ENCODE data around the gene BANF2. TPM values are rescaled to one million over a fixed set of nuclear protein-coding genes. Genes with fewer than 3 reads are reported as not detected.

The BANF2 gene
- total and polyA plus RNA-seq, 10 of the 15 experiments (the other 5 are each of a cell fraction or from before 2014, with no cell fraction given), result not detected

- TF ChIP-seq CUX1 (IDR thresholded peaks at IDR 0.05; ENCODE audit: insufficient replicate concordance, low read depth, low read length) (no peak), POU2F2 (IDR thresholded peaks at IDR 0.05; ENCODE audit: borderline replicate concordance, low read depth, low read length) (no peak), NFIC (IDR thresholded peaks at IDR 0.05; ENCODE audit: low read depth, low read length) (no peak), POLR2AphosphoS5 (IDR thresholded peaks at IDR 0.05; ENCODE audit: low read length) (no peak), RAD21 (IDR thresholded peaks at IDR 0.05; ENCODE audit: insufficient read depth, low read depth, low read length) (no peak), RFX5 (IDR thresholded peaks at IDR 0.05; ENCODE audit: low read depth, low read length) (no peak), MEF2A (IDR thresholded peaks at IDR 0.05; ENCODE audit: insufficient read depth, low read depth, low read length) (no peak), SIN3A (IDR thresholded peaks at IDR 0.05; ENCODE audit: low read depth, low read length) (no peak), NRF1 (conservative IDR thresholded peaks at IDR 0.05; ENCODE audit: low read depth, low read length) (no peak), ATF3 (IDR thresholded peaks at IDR 0.05; ENCODE audit: borderline replicate concordance, extremely low read depth, low read depth, low read length) (no peak), SMARCA5 (IDR thresholded peaks at IDR 0.05) (no peak)
- TF ChIP-seq, protein P1, sequence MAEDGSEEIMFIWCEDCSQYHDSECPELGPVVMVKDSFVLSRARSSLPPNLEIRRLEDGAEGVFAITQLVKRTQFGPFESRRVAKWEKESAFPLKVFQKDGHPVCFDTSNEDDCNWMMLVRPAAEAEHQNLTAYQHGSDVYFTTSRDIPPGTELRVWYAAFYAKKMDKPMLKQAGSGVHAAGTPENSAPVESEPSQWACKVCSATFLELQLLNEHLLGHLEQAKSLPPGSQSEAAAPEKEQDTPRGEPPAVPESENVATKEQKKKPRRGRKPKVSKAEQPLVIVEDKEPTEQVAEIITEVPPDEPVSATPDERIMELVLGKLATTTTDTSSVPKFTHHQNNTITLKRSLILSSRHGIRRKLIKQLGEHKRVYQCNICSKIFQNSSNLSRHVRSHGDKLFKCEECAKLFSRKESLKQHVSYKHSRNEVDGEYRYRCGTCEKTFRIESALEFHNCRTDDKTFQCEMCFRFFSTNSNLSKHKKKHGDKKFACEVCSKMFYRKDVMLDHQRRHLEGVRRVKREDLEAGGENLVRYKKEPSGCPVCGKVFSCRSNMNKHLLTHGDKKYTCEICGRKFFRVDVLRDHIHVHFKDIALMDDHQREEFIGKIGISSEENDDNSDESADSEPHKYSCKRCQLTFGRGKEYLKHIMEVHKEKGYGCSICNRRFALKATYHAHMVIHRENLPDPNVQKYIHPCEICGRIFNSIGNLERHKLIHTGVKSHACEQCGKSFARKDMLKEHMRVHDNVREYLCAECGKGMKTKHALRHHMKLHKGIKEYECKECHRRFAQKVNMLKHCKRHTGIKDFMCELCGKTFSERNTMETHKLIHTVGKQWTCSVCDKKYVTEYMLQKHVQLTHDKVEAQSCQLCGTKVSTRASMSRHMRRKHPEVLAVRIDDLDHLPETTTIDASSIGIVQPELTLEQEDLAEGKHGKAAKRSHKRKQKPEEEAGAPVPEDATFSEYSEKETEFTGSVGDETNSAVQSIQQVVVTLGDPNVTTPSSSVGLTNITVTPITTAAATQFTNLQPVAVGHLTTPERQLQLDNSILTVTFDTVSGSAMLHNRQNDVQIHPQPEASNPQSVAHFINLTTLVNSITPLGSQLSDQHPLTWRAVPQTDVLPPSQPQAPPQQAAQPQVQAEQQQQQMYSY (CRISPR knock-in tag; IDR thresholded peaks at IDR 0.05), result no peak
- TF ChIP-seq, protein P2, sequence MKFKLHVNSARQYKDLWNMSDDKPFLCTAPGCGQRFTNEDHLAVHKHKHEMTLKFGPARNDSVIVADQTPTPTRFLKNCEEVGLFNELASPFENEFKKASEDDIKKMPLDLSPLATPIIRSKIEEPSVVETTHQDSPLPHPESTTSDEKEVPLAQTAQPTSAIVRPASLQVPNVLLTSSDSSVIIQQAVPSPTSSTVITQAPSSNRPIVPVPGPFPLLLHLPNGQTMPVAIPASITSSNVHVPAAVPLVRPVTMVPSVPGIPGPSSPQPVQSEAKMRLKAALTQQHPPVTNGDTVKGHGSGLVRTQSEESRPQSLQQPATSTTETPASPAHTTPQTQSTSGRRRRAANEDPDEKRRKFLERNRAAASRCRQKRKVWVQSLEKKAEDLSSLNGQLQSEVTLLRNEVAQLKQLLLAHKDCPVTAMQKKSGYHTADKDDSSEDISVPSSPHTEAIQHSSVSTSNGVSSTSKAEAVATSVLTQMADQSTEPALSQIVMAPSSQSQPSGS (IDR thresholded peaks at IDR 0.05; ENCODE audit: low read length), result no peak
These were observed 58.7 kb downstream of the BANF2 start (continued) for GRCh38 chr20:17758512-17758911.
